Measurements from ENCODE around the gene DRD5.

DRD5 gene

DNA sequence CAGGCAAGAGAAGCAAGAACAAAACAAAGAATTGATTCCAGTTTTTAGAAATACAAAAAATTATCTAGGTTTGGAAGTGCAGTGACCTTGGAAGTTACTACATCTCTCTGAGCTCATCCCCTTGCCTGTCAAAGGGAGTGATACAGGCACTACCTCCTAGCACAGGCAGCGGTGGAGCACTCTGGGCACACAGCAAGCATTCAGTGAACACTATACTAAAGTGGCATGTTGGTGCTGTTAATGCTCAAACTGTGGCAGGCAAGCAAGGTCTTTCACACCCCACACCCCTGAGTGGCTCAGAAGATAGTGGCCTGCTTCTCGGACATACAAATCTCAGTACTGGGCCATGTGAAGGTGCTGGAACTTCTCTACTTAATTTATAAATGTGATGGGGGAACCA lies 51.2 kb downstream of the DRD5 start:
- TF ChIP-seq, protein P1, sequence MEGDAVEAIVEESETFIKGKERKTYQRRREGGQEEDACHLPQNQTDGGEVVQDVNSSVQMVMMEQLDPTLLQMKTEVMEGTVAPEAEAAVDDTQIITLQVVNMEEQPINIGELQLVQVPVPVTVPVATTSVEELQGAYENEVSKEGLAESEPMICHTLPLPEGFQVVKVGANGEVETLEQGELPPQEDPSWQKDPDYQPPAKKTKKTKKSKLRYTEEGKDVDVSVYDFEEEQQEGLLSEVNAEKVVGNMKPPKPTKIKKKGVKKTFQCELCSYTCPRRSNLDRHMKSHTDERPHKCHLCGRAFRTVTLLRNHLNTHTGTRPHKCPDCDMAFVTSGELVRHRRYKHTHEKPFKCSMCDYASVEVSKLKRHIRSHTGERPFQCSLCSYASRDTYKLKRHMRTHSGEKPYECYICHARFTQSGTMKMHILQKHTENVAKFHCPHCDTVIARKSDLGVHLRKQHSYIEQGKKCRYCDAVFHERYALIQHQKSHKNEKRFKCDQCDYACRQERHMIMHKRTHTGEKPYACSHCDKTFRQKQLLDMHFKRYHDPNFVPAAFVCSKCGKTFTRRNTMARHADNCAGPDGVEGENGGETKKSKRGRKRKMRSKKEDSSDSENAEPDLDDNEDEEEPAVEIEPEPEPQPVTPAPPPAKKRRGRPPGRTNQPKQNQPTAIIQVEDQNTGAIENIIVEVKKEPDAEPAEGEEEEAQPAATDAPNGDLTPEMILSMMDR (IDR thresholded peaks at IDR 0.05; ENCODE audit: low read length): no peak
- TF ChIP-seq EZH2 (IDR thresholded peaks at IDR 0.05; ENCODE audit: borderline replicate concordance, low read length): no peak
- H3K79me2 ChIP-seq (ENCODE audit: insufficient read depth, low read length): no peaks in the 10 kb centered on the region
- H3K9me2 ChIP-seq (ENCODE audit: low read depth, low read length): no peaks in the 10 kb centered on the region

DNA sequence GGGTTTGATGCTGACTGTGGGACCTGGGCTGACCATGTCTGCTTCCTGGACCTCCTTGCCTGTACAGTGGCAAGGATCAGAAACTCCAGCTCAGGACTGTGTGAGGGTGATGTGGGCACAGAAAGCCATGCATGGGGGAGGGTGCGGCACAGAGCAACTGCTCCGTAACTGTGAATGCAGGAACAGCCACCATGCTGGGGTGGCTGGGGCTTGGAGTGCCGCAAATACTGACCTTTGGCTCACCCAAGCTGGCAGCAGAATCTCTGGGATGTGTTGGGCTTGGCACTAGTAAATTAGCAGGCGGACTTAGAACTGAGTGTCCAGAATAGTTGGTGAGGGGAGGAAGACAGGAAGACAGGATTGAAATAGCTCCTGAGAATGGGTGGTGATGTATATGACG lies 52.0 kb downstream of the DRD5 start:
- H3K9me2 ChIP-seq (ENCODE audit: low read depth, low read length): no peaks in the 10 kb centered on the region
- H3K36me3 ChIP-seq (ENCODE audit: insufficient read depth, low read length): no peaks in the 10 kb centered on the region
- no peak overlapping the region for H3K4me2 ChIP-seq (ENCODE audit: low read length)
- no peaks in the 10 kb centered on the region for H3K4me1 ChIP-seq (ENCODE audit: insufficient read depth, low read length, severe bottlenecking)
- H3F3A ChIP-seq (ENCODE audit: insufficient read depth, low read length): no peaks in the 10 kb centered on the region
- H3K9ac ChIP-seq (ENCODE audit: low read length): no peak overlapping the region
- no peak overlapping the region for H2AFZ ChIP-seq (ENCODE audit: low read length)
- no peaks in the 10 kb centered on the region for H3K9me3 ChIP-seq (ENCODE audit: low read length)
- H3K79me2 ChIP-seq (ENCODE audit: insufficient read depth, low read length): no peaks in the 10 kb centered on the region
- TF ChIP-seq, protein P1 (IDR thresholded peaks at IDR 0.05; ENCODE audit: low read length): no peak
- no peak for TF ChIP-seq EZH2 (IDR thresholded peaks at IDR 0.05; ENCODE audit: borderline replicate concordance, low read length)
- no peak overlapping the region for H3K27ac ChIP-seq (ENCODE audit: low read depth, low read length, poor library complexity, severe bottlenecking)
- H4K20me1 ChIP-seq (ENCODE audit: insufficient read depth, low read length): no peaks in the 10 kb centered on the region
- no peak overlapping the region for H3K4me3 ChIP-seq (ENCODE audit: low read depth, low read length, poor library complexity, severe bottlenecking)
- no peaks in the 10 kb centered on the region for H3K27me3 ChIP-seq (ENCODE audit: insufficient read depth, low read length)

More for the DNA sequence above, 51.2 kb downstream of the DRD5 start:
- Histone ChIP-seq H2AFZ (ENCODE audit: low read length) (no peak overlapping the region), H3F3A (ENCODE audit: insufficient read depth, low read length) (no peaks in the 10 kb centered on the region), H3K27ac (ENCODE audit: low read depth, low read length, poor library complexity, severe bottlenecking) (no peak overlapping the region), H3K9ac (ENCODE audit: low read length) (no peak overlapping the region), H3K4me2 (ENCODE audit: low read length) (no peak overlapping the region), H3K36me3 (ENCODE audit: insufficient read depth, low read length) (no peaks in the 10 kb centered on the region), H3K4me1 (ENCODE audit: insufficient read depth, low read length, severe bottlenecking) (no peaks in the 10 kb centered on the region), H3K9me3 (ENCODE audit: low read length) (no peaks in the 10 kb centered on the region), H4K20me1 (ENCODE audit: insufficient read depth, low read length) (no peaks in the 10 kb centered on the region), H3K27me3 (ENCODE audit: insufficient read depth, low read length) (no peaks in the 10 kb centered on the region), H3K4me3 (ENCODE audit: low read depth, low read length, poor library complexity, severe bottlenecking) (no peak overlapping the region)

All from OCI-LY1 (cell line).